HG03575 (cell line): ENCODE results near the gene TMEM181.

Experiments used
- ATAC-seq: cut with Tn5 transposase; IDR thresholded peaks from one replicate; pipeline ENCODE4 v1.9.1; 2021; ENCODE audit not compliant: unreplicated experiment, insufficient number of reproducible peaks, low FRiP score; ENCODE audit errors: extremely low read depth

TMEM181 gene

DNA sequence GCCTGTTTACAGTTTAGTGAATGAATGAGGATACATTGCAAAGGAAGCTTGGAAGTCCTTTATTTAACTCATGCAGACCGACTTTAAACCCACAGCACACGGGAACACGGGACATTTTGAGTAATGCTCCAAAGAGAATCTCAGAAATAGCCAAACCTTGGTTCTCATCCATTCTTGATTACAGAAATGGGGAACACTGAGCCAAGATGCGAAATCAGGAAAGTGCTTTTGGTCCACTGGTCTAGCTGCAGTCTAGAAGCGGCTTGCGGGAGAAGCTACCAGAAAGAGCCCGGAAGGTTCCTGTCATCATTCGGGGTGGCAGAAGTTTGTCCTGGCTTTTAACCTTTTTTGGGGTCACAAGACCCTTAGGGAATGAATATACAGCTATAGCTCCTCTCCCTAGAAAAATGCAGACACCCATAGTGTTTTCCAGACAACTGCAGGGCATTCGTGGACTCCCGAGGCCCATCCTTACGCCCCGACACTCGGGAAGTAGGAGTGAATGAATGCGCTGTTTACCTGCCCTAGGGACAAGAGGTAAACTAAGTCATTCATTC, 475 bp upstream of the TMEM181 start:
- ATAC-seq = no peak

GRCh38 chr6:158560836-158561320, 987 bp downstream of the TMEM181 start:
- ATAC-seq = no peak

DNA sequence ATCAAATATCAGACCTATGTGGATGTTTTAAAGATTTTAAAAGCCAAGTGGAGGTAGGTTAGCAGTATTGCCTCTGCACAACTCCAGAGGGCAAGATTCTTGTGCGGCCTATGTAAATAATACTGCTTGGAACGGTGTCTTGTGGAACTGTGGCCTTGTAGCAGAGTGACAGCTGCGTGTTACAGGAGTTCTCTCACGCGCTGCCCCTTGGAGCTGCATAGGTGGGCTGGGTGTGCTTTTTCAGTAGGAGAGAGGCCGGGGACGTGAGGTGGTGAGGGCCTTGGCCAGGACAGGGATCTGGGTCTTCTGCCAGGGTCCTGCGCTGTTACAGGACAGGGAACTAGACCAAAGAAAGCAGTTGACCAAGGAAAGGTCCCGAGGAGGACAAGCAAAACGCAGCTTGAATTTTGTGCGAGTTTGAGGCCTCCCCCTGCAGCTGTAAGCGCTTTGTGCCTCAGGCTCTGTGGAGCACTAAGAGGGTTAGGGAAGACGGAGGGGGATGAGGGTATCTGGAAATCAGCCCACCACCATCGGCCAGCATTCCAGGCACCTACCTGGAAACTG, 1.5 kb downstream of the TMEM181 start:
- ATAC-seq = no peak

GRCh38 chr6:158561938-158562337, 2.0 kb downstream of the TMEM181 start:
- no peak for ATAC-seq

- no peak for ATAC-seq
Observed at GRCh38 chr6:158564243-158565121, 4.6 kb downstream of the TMEM181 start.

DNA sequence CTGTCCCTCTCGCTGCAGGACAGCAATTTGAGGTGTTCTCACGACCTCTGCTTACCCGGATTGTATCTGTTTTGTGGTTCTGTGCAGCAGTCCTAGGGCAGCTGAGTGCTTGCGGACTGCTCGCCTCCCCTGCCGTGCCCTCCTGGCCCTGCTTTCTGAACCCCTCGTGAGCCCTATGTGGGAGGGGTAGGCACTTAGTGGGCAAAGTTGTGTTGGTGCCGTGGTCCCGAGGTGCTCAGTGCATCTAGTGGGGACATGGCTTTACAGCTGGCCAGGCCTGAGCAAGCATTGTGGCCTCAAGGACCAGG, 5.2 kb downstream of the TMEM181 start:
- no peak for ATAC-seq

- ATAC-seq = no peak
Observed at GRCh38 chr6:158565482-158566040, 5.7 kb downstream of the TMEM181 start.

DNA sequence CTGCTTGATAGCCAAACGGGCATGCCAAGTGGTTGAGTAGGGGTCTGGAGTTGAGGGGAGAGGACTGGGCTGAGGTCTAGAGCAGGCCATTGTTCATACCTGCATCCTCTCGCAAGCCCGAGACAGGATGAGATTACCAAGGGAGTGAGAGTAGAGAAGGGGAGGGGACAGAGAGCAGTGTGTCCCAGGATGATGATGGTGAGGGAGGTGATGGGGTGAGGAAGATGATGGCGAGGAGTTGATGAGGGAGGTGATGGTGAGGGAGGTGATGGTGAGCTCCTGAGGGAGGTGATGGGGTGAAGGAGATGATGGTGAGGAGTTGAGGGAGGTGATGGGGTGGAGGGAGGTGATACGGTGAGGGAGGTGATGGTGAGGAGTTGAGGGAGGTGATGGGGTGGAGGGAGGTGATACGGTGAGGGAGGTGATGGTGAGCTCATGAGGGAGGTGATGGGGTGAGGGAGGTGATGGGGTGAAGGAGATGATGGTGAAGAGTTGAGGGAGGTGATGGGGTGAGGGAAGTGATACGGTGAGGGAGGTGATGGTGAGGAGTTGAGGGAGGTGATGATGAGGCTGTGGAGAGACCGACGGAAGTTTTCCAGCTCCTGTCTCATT, 6.4 kb downstream of the TMEM181 start:
- ATAC-seq = no peak

- ATAC-seq = no peak
Observed at GRCh38 chr6:158567152-158567551, 7.3 kb downstream of the TMEM181 start.

DNA sequence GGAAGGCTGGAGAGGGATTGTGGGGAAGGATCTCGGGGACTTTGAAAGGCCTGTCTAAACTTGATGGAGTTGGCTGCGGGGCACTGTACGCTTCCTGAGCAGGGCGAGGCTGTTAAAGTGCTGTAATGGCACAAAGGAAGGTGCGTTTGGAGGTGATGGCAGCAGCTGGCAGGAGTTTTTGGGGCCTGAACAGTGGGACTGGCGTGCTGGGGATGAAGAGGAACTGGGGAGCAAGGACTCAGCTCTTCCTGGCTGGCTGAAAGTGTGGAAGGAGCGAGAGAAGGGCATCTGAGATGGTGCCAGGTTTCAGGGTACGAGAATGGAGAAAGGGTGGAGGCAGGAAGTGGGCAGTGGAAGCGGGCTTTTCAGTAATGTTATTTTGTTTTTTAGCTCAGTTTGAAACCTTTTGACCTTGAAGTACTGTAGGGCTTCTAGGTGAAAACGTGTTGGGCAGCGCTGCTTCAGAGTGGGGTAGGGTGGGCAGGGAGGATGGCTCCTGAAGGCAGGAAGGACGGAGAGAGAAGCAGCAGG, 8.0 kb downstream of the TMEM181 start:
- ATAC-seq = no peak

DNA sequence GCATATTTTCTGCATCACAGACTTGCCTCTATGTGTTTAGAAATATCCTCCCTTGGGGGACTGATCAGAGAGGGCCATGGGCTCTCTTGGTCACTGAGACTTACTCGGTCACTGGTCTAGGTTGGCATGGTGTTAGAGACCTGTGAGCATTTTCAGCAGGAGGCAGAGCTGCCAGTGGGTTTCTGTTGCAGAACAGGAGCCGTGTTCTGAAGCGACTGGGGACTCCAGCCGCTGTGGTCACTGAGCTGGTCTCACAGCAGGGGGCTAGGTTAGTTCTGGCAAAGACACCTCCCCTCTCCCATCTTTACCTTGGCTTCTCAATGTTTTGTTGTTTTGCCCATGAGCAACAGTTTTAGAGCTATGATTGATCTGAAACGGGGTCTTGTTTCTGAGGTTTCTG, 8.7 kb downstream of the TMEM181 start:
- ATAC-seq = no peak

DNA sequence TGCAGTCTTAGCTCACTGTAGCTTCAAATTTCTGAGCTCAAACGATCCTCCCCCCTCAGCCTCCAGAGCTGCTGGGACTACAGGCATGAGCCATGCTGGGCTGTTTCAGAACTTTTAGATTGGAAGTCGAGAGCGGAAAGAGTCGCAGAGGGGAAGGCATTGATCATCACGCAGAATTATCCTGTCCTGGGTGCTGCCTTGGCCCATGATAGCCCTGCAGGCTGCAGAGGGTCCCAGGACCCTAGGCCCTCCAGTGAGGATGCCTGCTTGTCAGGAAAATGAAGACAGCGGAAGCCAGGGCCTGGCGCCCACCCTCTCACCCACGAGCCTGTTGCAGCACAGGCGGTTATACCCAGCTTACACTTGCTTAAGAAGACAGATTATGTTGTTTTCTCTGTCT, 9.1 kb downstream of the TMEM181 start:
- no peak for ATAC-seq

- ATAC-seq = no peak
Observed at GRCh38 chr6:158570681-158570962, 10.7 kb downstream of the TMEM181 start.

GRCh38 chr6:158571826-158572652, 12.1 kb downstream of the TMEM181 start:
- no peak for ATAC-seq

- no peak for ATAC-seq
Observed at GRCh38 chr6:158572653-158573541, 13.0 kb downstream of the TMEM181 start.

DNA sequence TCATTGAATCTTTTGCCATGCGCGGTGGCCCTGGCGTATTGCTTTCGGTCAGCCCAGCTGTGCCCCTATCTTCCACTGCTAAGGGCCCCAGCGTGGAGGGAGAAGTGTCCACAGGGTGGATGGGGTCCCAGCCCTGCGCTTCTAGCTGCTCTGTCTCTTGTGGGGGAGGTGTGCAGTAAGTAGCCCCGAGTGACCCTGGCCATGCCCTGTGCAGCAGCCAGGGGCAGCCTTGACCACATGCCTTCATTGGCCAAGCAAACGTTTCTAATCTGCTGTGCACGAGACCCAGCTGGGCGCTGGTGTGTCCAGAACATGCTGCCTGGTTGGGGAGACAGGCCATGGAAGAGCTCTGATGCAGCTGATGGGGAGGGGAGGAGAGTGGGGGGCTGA, 13.6 kb downstream of the TMEM181 start:
- ATAC-seq = no peak

- ATAC-seq = no peak
Observed at GRCh38 chr6:158574800-158575199, 14.9 kb downstream of the TMEM181 start.

- ATAC-seq = no peak
Observed at GRCh38 chr6:158575550-158575949, 15.7 kb downstream of the TMEM181 start.
